PC-3 (cell line): ENCODE data around the gene DMD. TPM values are rescaled to one million over a fixed set of nuclear protein-coding genes. Genes with fewer than 3 reads are reported as not detected.

Experiments
- ATAC-seq: fragments of 200-7000 bp; cut with Tn5 transposase; 2 replicates; pipeline ENCODE4 v1.9.1; 2020; ENCODE audit warnings: mild to moderate bottlenecking, moderate library complexity
- BruUV-seq: library from RNA; stranded (reverse); fragments of 400-500 nt; replicated peaks from 2 replicates; lab custom pipeline; 2021; lab: Mats Ljungman, UMichigan
- CTCF ChIA-PET: fragments of 300-600 bp; sonication (Branson Sonifier 250); formaldehyde crosslinking; loops from one replicate; lab custom pipeline; 2022; ENCODE audit warnings: antibody characterized with exemption; lab: Charles Lee
- POLR2A ChIA-PET: fragments of 300-600 bp; sonication (Branson Sonifier 250); formaldehyde crosslinking; loops from one replicate; lab custom pipeline; 2022; ENCODE audit warnings: antibody characterized with exemption; ENCODE audit not compliant: unreplicated experiment; lab: Charles Lee
- DNase-seq: peaks from one replicate; pipeline ENCODE4 v3.0.0-alpha.2; 2015
- H2AFZ ChIP-seq: fragments of 300-600 bp; sonication (generic); 2 replicates; pipeline ENCODE4 v1.6.0; 2016; ENCODE audit warnings: antibody characterized with exemption, low read length
- H3F3A ChIP-seq: fragments of 300-600 bp; sonication (generic); one replicate; pipeline ENCODE4 v1.6.0; 2017; ENCODE audit warnings: antibody characterized with exemption, low read length, control low read depth, mild to moderate bottlenecking; ENCODE audit not compliant: unreplicated experiment
- H3K27ac ChIP-seq: fragments of 300-600 bp; sonication (generic); 2 replicates; pipeline ENCODE4 v1.5.1; 2016; ENCODE audit warnings: mild to moderate bottlenecking, low read length
- H3K27me3 ChIP-seq: fragments of 300-600 bp; sonication (generic); 2 replicates; pipeline ENCODE4 v1.6.1; 2016; ENCODE audit warnings: low read length, mixed read lengths
- H3K36me3 ChIP-seq: fragments of 300-600 bp; sonication (generic); 2 replicates; pipeline ENCODE4 v1.6.1; 2016; ENCODE audit warnings: low read depth, mixed run types, low read length, mixed read lengths
- H3K4me1 ChIP-seq: fragments of 300-600 bp; sonication (generic); 2 replicates; pipeline ENCODE4 v1.5.1; 2016; ENCODE audit warnings: low read length; ENCODE audit not compliant: insufficient read depth
- H3K4me2 ChIP-seq: fragments of 300-600 bp; sonication (generic); 2 replicates; pipeline ENCODE4 v1.6.0; 2016; ENCODE audit warnings: low read length
- H3K4me3 ChIP-seq: fragments of 300-600 bp; sonication (generic); 2 replicates; pipeline ENCODE4 v1.5.1; 2016; ENCODE audit warnings: mild to moderate bottlenecking, low read length, mixed read lengths
- H3K79me2 ChIP-seq: fragments of 300-600 bp; sonication (generic); 2 replicates; pipeline ENCODE4 v1.6.1; 2017; ENCODE audit warnings: low read length, mixed read lengths
- H3K9ac ChIP-seq: fragments of 300-600 bp; sonication (generic); 2 replicates; pipeline ENCODE4 v1.6.0; 2016; ENCODE audit warnings: mild to moderate bottlenecking, low read length
- H3K9me2 ChIP-seq: fragments of 300-600 bp; sonication (generic); replicated peaks from 2 replicates; pipeline ENCODE4 v1.6.1; 2016; ENCODE audit warnings: mixed run types, low read length, mixed read lengths
- H3K9me3 ChIP-seq: fragments of 300-600 bp; sonication (generic); 2 replicates; pipeline ENCODE4 v1.6.1; 2016; ENCODE audit warnings: low read length, mixed read lengths
- H4K20me1 ChIP-seq: fragments of 300-600 bp; sonication (generic); 2 replicates; pipeline ENCODE4 v1.6.1; 2016; ENCODE audit warnings: low read length, mixed read lengths
- CTCF ChIP-seq: fragments of 300-600 bp; sonication (generic); conservative IDR thresholded peaks from 2 replicates; pipeline ENCODE4 v1.5.1; 2017; ENCODE audit warnings: antibody characterized with exemption, low read depth, mild to moderate bottlenecking, low read length
- EZH2 ChIP-seq: fragments of 300-600 bp; sonication (generic); IDR thresholded peaks from one replicate; pipeline ENCODE4 v1.6.1; 2017; ENCODE audit warnings: antibody characterized with exemption, mild to moderate bottlenecking, low read length; ENCODE audit not compliant: unreplicated experiment
- EZH2phosphoT487 ChIP-seq: fragments of 300-600 bp; sonication (generic); IDR thresholded peaks from 2 replicates; pipeline ENCODE4 v1.6.1; 2018; ENCODE audit warnings: mild to moderate bottlenecking, antibody characterized with exemption, low read length, borderline replicate concordance
- intact Hi-C: fragments of 100-400 bp; cut with micrococcal nuclease; formaldehyde crosslinking; loops from 2 replicates; pipeline ENCODE4 v1.9.0; 2023
- total RNA-seq: library from RNA; depleted of rRNA; stranded (reverse); fragments of >200 nt; gene quantifications from 2 replicates; pipeline ENCODE4 v1.2.3, GENCODE V29; 2014

Gene DMD
- total RNA-seq, 1 experiment from 2014 or later: not detected

- Histone ChIP-seq H3K27ac (no peak overlapping the region), H3K79me2 (no peaks in the 10 kb centered on the region), H2AFZ (no peak overlapping the region), H4K20me1 (no peaks in the 10 kb centered on the region), H3F3A (no peaks in the 10 kb centered on the region), H3K27me3 (no peaks in the 10 kb centered on the region), H3K4me1 (no peaks in the 10 kb centered on the region), H3K4me2 (no peak overlapping the region), H3K9me2 (no peaks in the 10 kb centered on the region), H3K36me3 (no peaks in the 10 kb centered on the region), H3K9me3 (no peaks in the 10 kb centered on the region), H3K4me3 (no peak overlapping the region), H3K9ac (no peak overlapping the region)
- peak; percentile 11 for DNase-seq
- ATAC-seq: no peak
- no TSS peak for BruUV-seq
- ChIA-PET CTCF (no interaction called here), POLR2A (no interaction called here)
- TF ChIP-seq CTCF (no peak), EZH2phosphoT487 (no peak), EZH2 (no peak)
- intact Hi-C loops: no loop called here
Observed at GRCh38 chrX:31333165-31333831, 1878.1 kb downstream of the DMD start.

- Histone ChIP-seq H3K27ac (no peak overlapping the region), H3K36me3 (no peaks in the 10 kb centered on the region), H3K4me2 (no peak overlapping the region), H2AFZ (no peak overlapping the region), H3K9ac (no peak overlapping the region), H4K20me1 (no peaks in the 10 kb centered on the region), H3K4me1 (no peaks in the 10 kb centered on the region), H3F3A (no peaks in the 10 kb centered on the region), H3K27me3 (no peaks in the 10 kb centered on the region), H3K9me2 (no peaks in the 10 kb centered on the region), H3K79me2 (no peaks in the 10 kb centered on the region), H3K4me3 (no peak overlapping the region), H3K9me3 (no peaks in the 10 kb centered on the region)
- ChIA-PET POLR2A (no interaction called here), CTCF (no interaction called here)
- ATAC-seq (no peak), DNase-seq (no peak)
- intact Hi-C loops: no loop called here
- TF ChIP-seq EZH2: no peak
- no peak for TF ChIP-seq CTCF
- no peak for TF ChIP-seq EZH2phosphoT487
- BruUV-seq: no TSS peak
Observed at GRCh38 chrX:31331928-31332327, 1879.4 kb downstream of the DMD start.

GRCh38 chrX:31331015-31331414 is 1880.3 kb downstream of the DMD start:
- no peaks in the 10 kb centered on the region for H4K20me1 ChIP-seq
- DNase-seq (no peak), ATAC-seq (no peak)
- H3K4me1 ChIP-seq: no peaks in the 10 kb centered on the region
- H3K4me3 ChIP-seq: no peak overlapping the region
- H3K36me3 ChIP-seq: no peaks in the 10 kb centered on the region
- intact Hi-C loops: no loop called here
- no peak overlapping the region for H3K4me2 ChIP-seq
- TF ChIP-seq EZH2 (no peak), EZH2phosphoT487 (no peak), CTCF (no peak)
- no peaks in the 10 kb centered on the region for H3K9me2 ChIP-seq
- CTCF ChIA-PET: no interaction called here
- no peaks in the 10 kb centered on the region for H3K9me3 ChIP-seq
- no peak overlapping the region for H2AFZ ChIP-seq
- no peak overlapping the region for H3K9ac ChIP-seq
- POLR2A ChIA-PET: no interaction called here
- H3K27me3 ChIP-seq: no peaks in the 10 kb centered on the region
- H3F3A ChIP-seq: no peaks in the 10 kb centered on the region
- no TSS peak for BruUV-seq
- no peak overlapping the region for H3K27ac ChIP-seq
- H3K79me2 ChIP-seq: no peaks in the 10 kb centered on the region
